HCT116 (cell line): ENCODE measurements around the gene CCDC40. TPM values are rescaled to one million over a fixed set of nuclear protein-coding genes. Genes with fewer than 3 reads are reported as not detected.

ENCODE experiments used
- ATAC-seq: fragments of 200-7000 bp; cut with Tn5 transposase; 2 replicates; pipeline ENCODE4 v1.9.1; 2020; ENCODE audit warnings: mild to moderate bottlenecking, moderate library complexity
- BruUV-seq: library from RNA; stranded (reverse); fragments of 400-500 nt; replicated peaks from 2 replicates; lab custom pipeline; 2021; lab: Mats Ljungman, UMichigan
- CTCF ChIA-PET: fragments of 300-600 bp; sonication (Branson Sonifier 250); formaldehyde crosslinking; loops from one replicate; lab custom pipeline; 2021; ENCODE audit warnings: antibody characterized with exemption; lab: Charles Lee
- POLR2A ChIA-PET: fragments of 300-600, 350-600 bp; sonication (Branson Sonifier 250); formaldehyde crosslinking; loops from one replicate; lab custom pipeline; 2021; ENCODE audit warnings: antibody characterized with exemption; lab: Charles Lee
- RAD21 ChIA-PET, 2 experiments: fragments of 300-600 bp; sonication (Branson Sonifier 250); formaldehyde crosslinking; loops; one replicate each; lab custom pipeline; 2023; ENCODE audit warnings: low total read pairs in 2 of 2; ENCODE audit not compliant: uncharacterized antibody in 2 of 2, unreplicated experiment in 2 of 2, low non-redundant PET in 1 of 2; lab: Charles Lee
- DNase-seq: peaks from one replicate; pipeline ENCODE4 v3.0.0-alpha.2; 2010; ENCODE audit warnings: low read depth, low spot score
- H2AFZ ChIP-seq: fragments of 200-600 bp; shearing (Covaris generic), sonication (generic); 2 replicates; pipeline ENCODE4 v1.6.1; 2017; ENCODE audit warnings: low read depth, mixed run types, mixed read lengths, antibody characterized with exemption, low read length; ENCODE audit not compliant: poor library complexity, severe bottlenecking
- H3K27ac ChIP-seq: 2 replicates; pipeline ENCODE4 v1.5.1; 2012; ENCODE audit warnings: low read depth, low read length
- H3K27me3 ChIP-seq: fragments of 200-600 bp; sonication (generic); 2 replicates; pipeline ENCODE4 v1.6.1; 2016; ENCODE audit warnings: mixed run types, low read length, mixed read lengths; ENCODE audit not compliant: insufficient read depth
- H3K36me3 ChIP-seq, 2 experiments: fragments of 200-500 bp in 1 of 2; fragments of 200-600 bp in 1 of 2; sonication (Bioruptor generic) in 1 of 2; sonication (generic) in 1 of 2; 2 replicates each; pipeline versions ENCODE4 v1.5.1 to v1.6.1; 2014 to 2016; ENCODE audit warnings: low read length in 2 of 2, inconsistent platforms in 1 of 2, mixed read lengths in 1 of 2, mixed run types in 1 of 2; ENCODE audit not compliant: insufficient read depth in 2 of 2, control insufficient read depth in 1 of 2
- H3K4me1 ChIP-seq, 2 experiments: fragments of 200-600 bp in 1 of 2; sonication (generic) in 1 of 2; 2 replicates each; pipeline versions ENCODE4 v1.5.1 to v1.6.1; 2012 to 2017; ENCODE audit warnings: low read length in 2 of 2, inconsistent platforms in 1 of 2, mild to moderate bottlenecking in 1 of 2, mixed read lengths in 1 of 2, mixed run types in 1 of 2, moderate library complexity in 1 of 2; ENCODE audit not compliant: insufficient read depth in 2 of 2, control insufficient read depth in 1 of 2
- H3K4me2 ChIP-seq: fragments of 200-600 bp; sonication (generic); 2 replicates; pipeline ENCODE4 v1.6.1; 2017; ENCODE audit warnings: mixed run types, low read length, mixed read lengths
- H3K4me3 ChIP-seq, 2 experiments: fragments of 200-600 bp in 1 of 2; sonication (generic) in 1 of 2; replicated peaks in 1 of 2; 2 replicates each; pipeline ENCODE4 v1.5.1; 2011 to 2016; ENCODE audit warnings: low read length in 2 of 2, control low read depth in 1 of 2, low read depth in 1 of 2, mild to moderate bottlenecking in 1 of 2, mixed read lengths in 1 of 2, mixed run types in 1 of 2
- H3K79me2 ChIP-seq: fragments of 200-600 bp; sonication (generic); 2 replicates; pipeline ENCODE4 v1.6.1; 2017; ENCODE audit warnings: mild to moderate bottlenecking, mixed run types, low read length, moderate library complexity, mixed read lengths; ENCODE audit not compliant: insufficient read depth
- H3K9ac ChIP-seq: fragments of 200-600 bp; sonication (generic); 2 replicates; pipeline ENCODE4 v1.6.1; 2016; ENCODE audit warnings: low read length, mixed read lengths
- H3K9me2 ChIP-seq: fragments of 200-600 bp; sonication (generic), shearing (Covaris generic); 2 replicates; pipeline ENCODE4 v1.6.1; 2017; ENCODE audit warnings: mixed run types, mild to moderate bottlenecking, moderate library complexity; ENCODE audit not compliant: insufficient read depth
- H3K9me3 ChIP-seq, 2 experiments: fragments of 200-500 bp in 1 of 2; fragments of 200-600 bp in 1 of 2; sonication (Bioruptor generic) in 1 of 2; sonication (generic) in 1 of 2; 2 replicates each; pipeline ENCODE4 v1.6.1; 2014 to 2017; ENCODE audit warnings: low read length in 2 of 2, mixed read lengths in 2 of 2, inconsistent platforms in 1 of 2, low read depth in 1 of 2, mild to moderate bottlenecking in 1 of 2, mixed run types in 1 of 2, moderate library complexity in 1 of 2; ENCODE audit not compliant: control insufficient read depth in 1 of 2, insufficient read depth in 1 of 2
- H4K20me1 ChIP-seq: fragments of 200-600 bp; sonication (generic), shearing (Covaris generic); 2 replicates; pipeline ENCODE4 v1.6.1; 2017; ENCODE audit warnings: mixed run types, mild to moderate bottlenecking, moderate library complexity; ENCODE audit not compliant: insufficient read depth
- ELF1 ChIP-seq: IDR thresholded peaks from 2 replicates; pipeline ENCODE4 v1.6.1; 2012; ENCODE audit warnings: low read depth, borderline replicate concordance
- RAD21 ChIP-seq: IDR thresholded peaks from 2 replicates; pipeline ENCODE4 v1.6.1; 2012; ENCODE audit warnings: low read depth, mild to moderate bottlenecking
- REST ChIP-seq: IDR thresholded peaks from 2 replicates; pipeline ENCODE4 v1.6.1; 2012; ENCODE audit warnings: low read depth
- SIN3A ChIP-seq: IDR thresholded peaks from 2 replicates; pipeline ENCODE4 v1.6.1; 2012; ENCODE audit warnings: low read depth
- SP1 ChIP-seq: IDR thresholded peaks from 2 replicates; pipeline ENCODE4 v1.6.1; 2012; ENCODE audit warnings: low read depth
- SRF ChIP-seq: IDR thresholded peaks from 2 replicates; pipeline ENCODE4 v1.6.1; 2012; ENCODE audit warnings: low read depth
- TCF7L2 ChIP-seq: IDR thresholded peaks from 2 replicates; pipeline ENCODE4 v1.7.0; 2011; ENCODE audit warnings: borderline replicate concordance, inconsistent platforms; ENCODE audit not compliant: insufficient read depth, insufficient read length; ENCODE audit errors: extremely low read depth
- intact Hi-C: fragments of 100-400 bp; cut with micrococcal nuclease; formaldehyde crosslinking; loops from 2 replicates; pipeline ENCODE4 v1.10.0; 2022
- total RNA-seq: library from RNA; stranded (reverse); gene quantifications from one replicate; pipeline ENCODE4 v1.2.1, GENCODE V29; 2021; ENCODE audit not compliant: unreplicated experiment
- TF ChIP-seq, protein P1 (sequence below), 3 experiments: fragments of 200-600 bp in 1 of 3; sonication (generic) in 1 of 3; IDR thresholded peaks in 2 of 3; conservative IDR thresholded peaks in 1 of 3; 2 replicates each; pipeline ENCODE4 v1.5.1; 2012 to 2017; ENCODE audit warnings: low read depth in 2 of 3, low read length in 2 of 3, antibody characterized with exemption in 1 of 3, borderline replicate concordance in 1 of 3, control low read depth in 1 of 3, mild to moderate bottlenecking in 1 of 3, mixed read lengths in 1 of 3, mixed run types in 1 of 3, moderate library complexity in 1 of 3; ENCODE audit not compliant: insufficient read depth in 1 of 3
- TF ChIP-seq, protein P2 (sequence below): IDR thresholded peaks from 2 replicates; pipeline ENCODE4 v1.6.1; 2012

The CCDC40 gene
- total RNA-seq, 1 experiment from 2014 or later, result 10.3 TPM

DNA sequence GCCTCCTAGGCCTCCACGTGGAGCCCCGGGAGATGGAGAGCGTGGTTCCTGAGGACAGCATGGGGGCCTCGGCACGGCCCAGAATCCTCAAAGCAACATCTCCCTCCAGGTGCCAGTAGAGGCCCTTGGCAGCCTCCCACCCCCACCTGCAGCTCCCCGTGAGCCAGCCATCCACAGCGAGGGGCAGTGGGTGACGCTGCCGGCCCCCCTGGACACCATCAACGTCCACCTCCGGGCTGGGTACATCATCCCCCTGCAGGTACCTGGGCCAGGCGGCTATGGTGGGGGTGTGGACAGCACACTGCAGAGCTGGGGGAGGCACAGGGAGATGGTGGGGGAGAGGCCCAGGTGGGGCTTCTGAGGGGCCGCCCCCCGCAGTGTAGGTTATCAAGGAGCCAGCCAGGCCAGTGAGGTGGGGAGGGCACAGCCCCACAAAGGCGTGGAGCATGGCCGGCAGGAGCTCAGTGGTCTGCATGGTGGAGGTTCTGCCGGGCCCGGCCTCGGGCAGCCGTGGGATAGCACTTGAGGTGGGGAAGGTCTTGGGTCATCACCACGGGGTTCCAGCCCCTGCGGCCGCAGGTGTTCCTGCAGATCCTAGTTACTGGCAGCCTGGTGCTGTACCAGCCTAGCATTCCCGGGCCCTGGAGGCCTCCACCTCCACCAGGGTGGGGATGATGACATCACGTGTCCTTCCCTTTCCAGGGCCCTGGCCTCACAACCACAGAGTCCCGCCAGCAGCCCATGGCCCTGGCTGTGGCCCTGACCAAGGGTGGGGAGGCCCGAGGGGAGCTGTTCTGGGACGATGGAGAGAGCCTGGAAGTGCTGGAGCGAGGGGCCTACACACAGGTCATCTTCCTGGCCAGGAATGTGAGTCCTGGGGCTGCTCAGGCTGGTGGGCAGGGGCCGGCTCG is 81.3 kb downstream of the CCDC40 start (continued):
- TF ChIP-seq SIN3A, result no peak
- no peak for TF ChIP-seq SRF
- no peak for TF ChIP-seq REST

DNA sequence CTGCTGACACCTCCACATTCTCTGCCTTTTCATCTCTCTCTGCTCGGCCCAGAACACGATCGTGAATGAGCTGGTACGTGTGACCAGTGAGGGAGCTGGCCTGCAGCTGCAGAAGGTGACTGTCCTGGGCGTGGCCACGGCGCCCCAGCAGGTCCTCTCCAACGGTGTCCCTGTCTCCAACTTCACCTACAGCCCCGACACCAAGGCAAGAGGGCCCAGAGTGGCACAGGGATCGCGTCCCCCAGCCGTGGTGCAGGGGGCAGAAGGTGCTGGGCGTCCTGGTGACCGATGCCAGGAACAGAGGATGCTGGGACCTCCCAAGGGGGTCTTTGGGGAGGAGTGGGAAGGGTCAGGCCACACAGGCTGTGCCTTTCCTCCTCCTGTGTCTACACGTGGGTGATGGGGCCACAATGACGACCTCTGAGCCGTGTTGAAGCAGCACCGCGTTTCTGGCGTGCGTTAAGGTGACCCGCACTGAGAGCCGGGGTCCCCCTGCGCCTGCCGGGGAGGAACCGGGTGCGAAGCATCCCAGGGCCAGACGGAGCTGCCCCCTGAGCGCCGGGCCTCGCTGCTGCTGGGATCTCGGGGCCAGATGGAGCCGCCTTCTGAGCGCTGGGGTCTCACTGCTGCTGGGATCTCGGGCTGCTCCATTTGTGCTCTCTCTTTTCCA is 82.3 kb downstream of the CCDC40 start:
- Histone ChIP-seq H3K9me3 (no peaks in the 10 kb centered on the region), H3K9me2 (no peaks in the 10 kb centered on the region), H3K36me3 (no peaks in the 10 kb centered on the region; a peak in 1 of 4 replicates), H3K4me2 (no peak overlapping the region), H3K27ac (no peak overlapping the region; the same call in 1 of the 2 replicates), H4K20me1 (no peaks in the 10 kb centered on the region), H3K79me2 (no peaks in the 10 kb centered on the region), H3K4me3 (no peak overlapping the region), H2AFZ (no peak overlapping the region), H3K9ac (no peak overlapping the region), H3K4me1 (peaks cover 0 to 2% of the 10 kb centered on the region in 2 experiments; a peak in 1 of 4 replicates), H3K27me3 (no peaks in the 10 kb centered on the region)
- POLR2A ChIA-PET, result no interaction called here
- RAD21 ChIA-PET, result no interaction called here
- no TSS peak for BruUV-seq
- ATAC-seq (no peak), DNase-seq (no peak)
- CTCF ChIA-PET, result interaction anchor here (1.2 kb wide), 1 partner anchor 17 kb away, joined by 4 read pairs; the partner anchor contains the start of gene GAA
- intact Hi-C loops, result no loop called here
- TF ChIP-seq ELF1 (no peak), RAD21 (no peak), TCF7L2 (no peak), SP1 (no peak)
- TF ChIP-seq, protein P1, sequence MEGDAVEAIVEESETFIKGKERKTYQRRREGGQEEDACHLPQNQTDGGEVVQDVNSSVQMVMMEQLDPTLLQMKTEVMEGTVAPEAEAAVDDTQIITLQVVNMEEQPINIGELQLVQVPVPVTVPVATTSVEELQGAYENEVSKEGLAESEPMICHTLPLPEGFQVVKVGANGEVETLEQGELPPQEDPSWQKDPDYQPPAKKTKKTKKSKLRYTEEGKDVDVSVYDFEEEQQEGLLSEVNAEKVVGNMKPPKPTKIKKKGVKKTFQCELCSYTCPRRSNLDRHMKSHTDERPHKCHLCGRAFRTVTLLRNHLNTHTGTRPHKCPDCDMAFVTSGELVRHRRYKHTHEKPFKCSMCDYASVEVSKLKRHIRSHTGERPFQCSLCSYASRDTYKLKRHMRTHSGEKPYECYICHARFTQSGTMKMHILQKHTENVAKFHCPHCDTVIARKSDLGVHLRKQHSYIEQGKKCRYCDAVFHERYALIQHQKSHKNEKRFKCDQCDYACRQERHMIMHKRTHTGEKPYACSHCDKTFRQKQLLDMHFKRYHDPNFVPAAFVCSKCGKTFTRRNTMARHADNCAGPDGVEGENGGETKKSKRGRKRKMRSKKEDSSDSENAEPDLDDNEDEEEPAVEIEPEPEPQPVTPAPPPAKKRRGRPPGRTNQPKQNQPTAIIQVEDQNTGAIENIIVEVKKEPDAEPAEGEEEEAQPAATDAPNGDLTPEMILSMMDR (IDR thresholded peaks at IDR 0.05 in 2 of 3, conservative IDR thresholded peaks at IDR 0.05 in 1 of 3; ENCODE audit: borderline replicate concordance in 1 of 3, insufficient read depth in 1 of 3, low read depth in 2 of 3, low read length in 2 of 3), result no peak
- TF ChIP-seq, protein P2, sequence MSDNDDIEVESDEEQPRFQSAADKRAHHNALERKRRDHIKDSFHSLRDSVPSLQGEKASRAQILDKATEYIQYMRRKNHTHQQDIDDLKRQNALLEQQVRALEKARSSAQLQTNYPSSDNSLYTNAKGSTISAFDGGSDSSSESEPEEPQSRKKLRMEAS, result no peak
